GM21528 (cell line): ENCODE results near the gene HTR2A.

Source experiments
- ATAC-seq: cut with Tn5 transposase; IDR thresholded peaks from one replicate; pipeline ENCODE4 v1.9.1; 2021; ENCODE audit warnings: mild to moderate bottlenecking, moderate library complexity; ENCODE audit not compliant: unreplicated experiment, low FRiP score

Gene HTR2A

DNA sequence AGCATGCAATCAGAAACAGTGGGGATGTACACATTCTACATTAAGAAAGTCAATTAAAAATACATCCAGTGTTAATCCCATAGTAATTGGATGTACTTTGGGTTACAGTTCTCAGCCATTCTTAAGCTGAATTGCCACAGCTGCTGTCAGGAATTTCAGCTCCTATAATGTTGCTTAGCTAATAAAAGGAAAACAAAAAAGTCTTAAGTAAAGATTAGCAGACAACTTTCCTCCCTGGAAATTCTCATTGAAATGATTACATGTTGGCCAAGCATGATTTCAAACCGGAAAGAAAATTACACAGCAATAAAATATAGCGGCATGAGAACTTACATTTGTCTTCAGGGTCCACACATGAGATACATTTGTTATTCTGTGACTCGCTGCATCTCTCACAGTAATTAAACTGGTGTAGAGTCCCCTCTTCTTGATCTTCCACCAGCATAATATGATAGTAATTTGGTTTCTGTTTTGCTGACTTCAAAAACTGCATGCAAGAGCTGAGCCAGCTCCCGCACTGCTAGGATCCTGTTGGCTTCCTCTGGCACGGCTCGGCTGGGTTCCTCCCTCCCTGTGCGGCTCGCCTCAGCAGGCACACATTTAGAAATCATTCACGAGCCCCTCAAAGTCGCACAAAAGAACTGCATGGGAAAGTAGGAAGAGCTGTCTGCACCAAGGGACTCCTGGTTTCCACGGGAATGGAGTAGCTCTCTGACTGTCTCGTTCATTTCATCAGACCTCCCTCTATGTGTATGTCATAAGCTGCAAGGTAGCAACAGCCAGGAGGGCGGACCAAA lies at the start of gene HTR2A:
TSS of gene HTR2A (minus strand) at position 713 of the 797 bp plus-strand sequence. CDS start 1,147 bp downstream, outside the sequence.
- ATAC-seq = no peak

DNA sequence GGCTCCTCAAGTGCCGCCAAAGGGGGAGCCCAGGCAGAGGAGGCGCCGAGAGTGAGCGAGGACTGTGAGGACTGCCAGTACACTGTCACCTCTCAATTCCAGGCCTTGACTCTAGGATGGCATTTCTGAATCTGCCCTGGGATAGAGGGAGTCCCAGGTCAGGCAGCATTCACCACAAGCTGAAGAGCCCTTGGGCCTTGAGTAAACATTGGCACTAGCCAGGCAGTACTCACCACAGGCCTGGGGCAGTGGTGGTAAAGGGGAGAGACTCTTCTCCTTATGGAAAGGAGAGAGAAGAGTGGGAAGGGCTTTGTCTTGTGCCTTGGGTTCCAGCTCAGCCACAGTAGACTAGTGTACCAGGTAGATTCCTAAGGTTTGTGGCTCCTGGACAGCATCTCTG lies 39.7 kb upstream of the HTR2A start:
- ATAC-seq = no peak

DNA sequence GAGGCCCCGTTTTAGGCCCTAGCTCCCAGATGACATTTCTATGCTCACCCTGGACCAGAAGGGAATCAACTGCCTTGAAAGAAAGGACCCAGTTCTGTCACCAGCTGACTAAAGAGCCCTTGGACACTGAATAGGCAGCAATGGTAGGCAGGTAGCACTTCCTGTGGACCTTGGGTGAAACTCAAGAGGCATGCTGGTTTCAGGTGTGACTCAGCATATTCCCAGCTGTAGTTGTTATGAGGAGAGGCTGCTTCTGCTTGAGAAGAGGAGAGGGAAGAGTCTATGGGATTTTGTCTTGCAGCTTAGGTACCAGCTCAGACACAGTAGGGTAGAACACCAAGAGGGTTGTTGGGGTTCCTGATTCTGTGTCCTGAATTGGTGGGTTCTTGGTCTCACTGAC lies 37.9 kb upstream of the HTR2A start:
- ATAC-seq = no peak

DNA sequence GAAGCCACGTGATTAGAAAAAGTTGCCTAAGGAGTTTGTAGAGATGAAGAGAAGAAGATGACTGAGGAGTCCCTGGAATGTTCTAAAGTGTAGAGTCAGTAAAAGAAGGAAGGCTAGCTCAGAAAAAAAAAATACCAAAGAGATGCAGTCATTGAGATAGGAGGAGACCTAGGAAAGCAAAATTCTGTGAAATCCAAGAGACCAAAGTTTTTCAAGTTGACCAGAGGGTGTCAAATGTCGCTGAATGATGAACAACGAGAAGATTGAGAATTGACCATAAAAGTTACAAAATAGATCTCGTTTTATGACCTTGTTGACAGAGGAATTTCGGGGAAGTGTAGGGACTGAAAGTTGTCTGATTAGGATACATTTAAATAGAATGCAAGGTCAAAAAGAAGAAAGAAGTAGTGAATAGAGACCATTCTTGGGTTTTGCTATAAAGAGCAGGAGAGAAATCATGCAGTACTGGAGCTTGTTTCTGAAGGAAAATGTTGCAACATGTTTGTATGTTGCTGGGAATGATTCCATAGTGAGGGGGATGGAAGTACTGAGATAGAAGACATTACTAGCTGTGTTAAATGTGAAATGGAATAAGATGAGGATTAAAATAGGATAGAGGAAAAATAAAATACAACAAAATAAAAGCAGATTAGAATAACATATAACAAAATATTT lies 30.2 kb upstream of the HTR2A start:
- ATAC-seq = no peak

DNA sequence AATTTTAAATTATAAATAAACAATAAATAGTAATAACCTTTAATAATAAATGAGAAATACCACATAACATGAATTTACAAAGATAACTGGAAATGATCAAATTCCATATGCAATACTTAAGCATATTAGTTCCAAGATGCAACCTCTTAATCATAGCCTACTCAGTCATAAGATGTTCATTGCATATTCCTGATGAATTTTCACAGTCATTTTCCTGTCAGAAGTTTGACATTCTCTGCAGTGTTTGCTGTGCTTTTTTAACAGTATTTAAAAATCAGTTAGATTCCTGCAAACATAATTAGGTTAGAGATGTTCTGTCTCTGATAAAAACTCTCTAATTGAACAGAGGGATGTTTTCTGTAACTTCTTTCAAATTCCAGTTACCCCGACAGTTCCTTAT lies 28.6 kb upstream of the HTR2A start:
- ATAC-seq = no peak

DNA sequence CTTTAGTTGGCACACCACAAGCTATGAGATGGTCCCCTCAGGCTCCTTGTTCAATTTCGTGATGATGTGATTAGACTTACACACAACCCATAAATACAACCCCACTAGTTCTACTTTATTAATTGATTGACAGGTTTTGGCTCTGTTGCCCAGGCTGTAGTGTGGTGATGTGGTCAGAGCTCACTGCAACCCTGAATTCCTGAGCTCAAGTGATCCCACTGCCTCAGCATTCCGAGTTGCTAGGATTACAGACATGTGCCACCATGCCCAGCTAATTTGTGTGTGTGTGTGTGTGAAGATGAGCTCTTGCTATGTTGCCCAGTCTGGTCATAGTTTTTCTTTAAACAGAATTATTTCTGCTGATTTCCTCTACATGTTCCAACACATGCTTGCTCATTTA lies 17.5 kb upstream of the HTR2A start:
- no peak for ATAC-seq

DNA sequence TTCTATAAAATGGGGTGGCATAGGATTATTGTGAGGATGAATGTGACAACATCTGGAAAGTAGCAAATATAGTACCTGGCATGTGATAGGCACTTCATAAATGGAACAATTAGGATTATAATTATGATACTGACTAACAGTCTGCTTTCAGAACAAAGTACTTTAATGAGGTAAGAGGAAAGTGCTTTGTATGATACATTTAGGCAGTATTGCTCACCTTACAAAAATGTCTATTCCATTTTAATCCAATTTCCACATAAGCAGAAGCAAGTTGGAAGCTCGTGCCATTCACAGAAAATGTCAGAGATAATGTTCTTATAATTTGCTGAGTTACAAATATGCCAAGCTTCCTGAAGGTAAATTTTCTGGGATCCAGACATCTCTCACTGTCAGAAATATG lies 16.9 kb upstream of the HTR2A start:
- ATAC-seq = no peak

DNA sequence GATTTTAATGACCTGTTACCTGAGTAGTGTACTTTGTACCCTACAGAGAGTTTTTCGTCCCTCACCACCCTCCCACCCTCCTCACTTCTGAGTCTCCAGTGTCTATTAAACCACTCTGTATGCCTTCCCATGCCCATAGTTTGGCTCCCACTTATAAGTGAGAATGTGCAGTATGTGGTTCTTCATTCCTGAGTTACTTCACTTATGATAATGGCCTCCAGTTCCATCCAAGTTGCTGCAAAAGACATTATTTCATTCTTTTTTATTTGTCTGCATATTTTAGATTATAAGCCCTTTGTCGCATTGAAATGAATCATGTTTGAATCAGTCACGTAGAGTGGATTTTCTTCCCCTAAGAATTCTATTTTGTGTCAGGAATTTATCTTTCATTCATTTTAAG lies 12.2 kb upstream of the HTR2A start:
- no peak for ATAC-seq

DNA sequence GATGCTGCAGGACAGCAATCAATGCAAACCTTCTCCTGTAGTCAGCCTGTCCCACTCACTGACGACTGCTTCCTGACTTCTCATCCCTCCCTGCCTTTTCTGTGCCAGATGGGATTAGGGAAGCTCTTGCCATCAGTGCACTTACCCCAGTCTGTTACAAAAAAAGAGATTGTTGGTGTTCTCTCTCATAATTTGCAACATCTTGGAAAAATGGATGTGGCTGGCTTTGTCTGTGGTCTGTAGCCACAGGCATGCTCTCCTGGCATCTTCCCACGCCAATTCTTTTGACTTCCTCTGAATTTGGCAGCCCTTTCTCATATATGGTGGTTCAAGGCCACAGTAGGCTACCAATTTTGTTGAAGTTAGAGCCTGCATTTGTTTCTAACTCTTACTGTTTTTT lies 11.6 kb upstream of the HTR2A start:
- ATAC-seq = no peak

DNA sequence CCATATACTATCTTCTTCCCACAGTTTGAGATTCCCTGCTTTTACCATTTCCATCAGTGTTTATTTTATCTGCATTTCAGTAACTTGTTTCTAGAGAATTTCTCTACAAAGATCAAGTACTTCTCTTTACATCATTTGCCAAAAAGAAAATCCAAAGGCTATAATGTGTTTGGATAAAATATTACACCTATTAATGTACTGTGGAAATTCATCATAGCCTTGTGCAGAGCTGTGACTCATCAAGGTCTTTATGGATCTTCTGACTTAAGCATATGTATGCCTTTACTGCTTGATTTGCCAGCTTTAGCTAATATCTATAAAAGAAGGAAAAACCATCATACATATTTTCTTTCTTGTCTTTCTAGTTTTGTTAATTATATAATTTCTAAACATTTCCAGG lies 9.6 kb upstream of the HTR2A start:
- no peak for ATAC-seq

DNA sequence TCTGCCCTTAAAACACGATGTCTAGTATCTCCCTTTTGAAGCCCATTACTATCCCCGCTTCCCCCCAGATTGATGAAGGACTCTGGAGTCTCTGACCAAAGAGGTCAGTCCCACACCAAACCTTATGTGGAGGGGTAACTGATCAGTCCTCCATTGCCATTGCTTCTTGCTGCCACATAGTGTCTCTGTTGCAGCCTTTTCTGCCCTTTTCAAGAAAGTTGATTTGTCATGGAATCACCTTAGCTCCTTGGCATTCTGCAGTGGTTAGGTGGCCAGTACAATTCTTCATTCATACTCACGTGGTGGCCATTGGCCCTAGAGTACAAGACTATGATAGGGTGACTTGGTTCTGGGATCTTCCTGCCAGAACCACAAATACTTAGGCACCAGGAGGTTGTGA lies 8.4 kb upstream of the HTR2A start:
- no peak for ATAC-seq

DNA sequence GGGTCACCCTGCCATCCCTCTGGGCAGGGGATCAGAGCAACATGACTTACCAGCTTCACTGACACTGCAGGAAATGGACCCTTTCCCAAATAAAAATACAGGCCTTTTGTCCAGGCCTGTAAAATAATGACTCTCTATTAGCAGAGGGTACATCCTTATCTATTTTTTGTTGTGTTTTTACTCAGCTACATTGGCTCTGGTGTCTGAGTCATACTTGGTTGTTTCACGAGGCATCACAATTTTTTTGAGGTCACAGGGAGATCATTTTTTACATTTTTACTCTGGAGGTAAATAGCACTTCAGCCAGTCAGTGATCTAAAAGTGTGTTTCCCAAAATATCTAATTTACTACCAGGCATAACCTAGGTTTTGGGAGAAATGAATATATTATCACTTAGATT lies 6.9 kb upstream of the HTR2A start:
- no peak for ATAC-seq

DNA sequence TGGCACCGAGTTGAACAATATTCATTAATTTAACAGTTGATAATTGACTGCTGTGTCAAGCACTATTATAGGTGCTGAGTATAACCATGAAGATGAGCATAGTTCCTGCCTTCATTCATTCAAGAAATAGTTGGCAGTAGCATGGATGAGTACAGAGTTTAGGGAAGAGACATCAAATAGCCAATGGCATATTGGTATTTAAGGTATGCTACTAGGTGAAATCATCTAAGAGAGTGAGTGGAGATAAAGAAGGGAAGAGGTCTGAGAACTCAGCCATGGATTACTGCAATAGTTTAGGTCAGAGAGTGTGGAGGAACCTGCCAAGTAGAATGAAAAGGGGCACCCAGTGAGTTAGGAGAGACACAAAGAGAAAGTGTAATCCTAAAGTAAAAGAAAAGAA lies 4.9 kb upstream of the HTR2A start:
- no peak for ATAC-seq

DNA sequence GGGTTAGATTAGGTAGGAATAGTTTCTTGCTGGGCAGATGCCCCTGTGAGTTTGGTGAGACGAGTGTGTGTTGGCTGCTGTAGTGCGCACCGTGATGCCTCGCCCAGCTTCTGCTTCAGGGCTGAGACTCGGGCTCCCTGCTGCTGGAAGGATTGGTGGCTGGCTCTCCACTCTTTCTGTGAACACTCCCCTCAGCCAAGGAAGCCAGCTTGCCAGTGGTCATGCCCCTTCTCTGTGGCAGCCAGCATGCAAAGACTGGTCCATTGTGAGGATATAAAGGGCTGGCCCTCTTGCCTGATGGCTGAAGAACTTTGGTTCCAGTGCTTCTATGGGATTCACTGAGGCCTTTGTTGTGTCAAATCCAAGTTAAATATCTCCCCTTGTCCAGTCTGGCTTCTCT lies 2.9 kb upstream of the HTR2A start:
- no peak for ATAC-seq

DNA sequence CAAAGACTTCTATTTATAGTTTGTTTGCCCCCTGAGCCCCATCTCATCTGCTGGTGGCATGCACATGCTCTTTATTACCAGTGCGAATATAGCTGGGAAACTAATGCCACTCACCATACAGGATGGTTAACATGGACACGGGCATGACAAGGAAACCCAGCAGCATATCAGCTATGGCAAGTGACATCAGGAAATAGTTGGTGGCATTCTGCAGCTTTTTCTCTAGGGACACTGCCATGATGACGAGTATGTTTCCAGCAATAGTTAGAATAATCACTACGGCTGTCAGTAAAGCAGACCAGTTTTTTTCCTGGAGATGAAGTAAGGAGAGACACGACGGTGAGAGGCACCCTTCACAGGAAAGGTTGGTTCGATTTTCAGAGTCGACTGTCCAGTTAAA lies 1.5 kb downstream of the HTR2A start:
- no peak for ATAC-seq

DNA sequence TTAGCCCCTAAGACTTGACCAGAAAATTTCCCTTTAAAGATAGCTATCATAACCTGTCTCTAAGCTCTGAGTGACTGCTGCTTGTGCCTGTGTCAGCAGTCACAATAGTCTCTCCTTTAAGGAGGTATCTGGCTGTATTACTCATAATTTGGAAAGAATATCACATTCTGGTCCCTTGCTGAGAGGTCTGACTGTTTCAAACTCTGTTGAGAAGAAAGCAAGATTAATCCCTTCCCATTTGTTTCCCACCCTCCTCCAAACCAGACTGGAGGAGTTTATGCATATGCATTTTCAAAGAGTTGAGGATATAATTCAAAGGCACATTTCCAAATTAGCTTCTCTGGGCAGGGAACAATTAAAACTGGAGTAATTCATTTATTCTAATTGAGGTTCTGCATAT lies 2.3 kb downstream of the HTR2A start:
- peak; percentile 9 for ATAC-seq

DNA sequence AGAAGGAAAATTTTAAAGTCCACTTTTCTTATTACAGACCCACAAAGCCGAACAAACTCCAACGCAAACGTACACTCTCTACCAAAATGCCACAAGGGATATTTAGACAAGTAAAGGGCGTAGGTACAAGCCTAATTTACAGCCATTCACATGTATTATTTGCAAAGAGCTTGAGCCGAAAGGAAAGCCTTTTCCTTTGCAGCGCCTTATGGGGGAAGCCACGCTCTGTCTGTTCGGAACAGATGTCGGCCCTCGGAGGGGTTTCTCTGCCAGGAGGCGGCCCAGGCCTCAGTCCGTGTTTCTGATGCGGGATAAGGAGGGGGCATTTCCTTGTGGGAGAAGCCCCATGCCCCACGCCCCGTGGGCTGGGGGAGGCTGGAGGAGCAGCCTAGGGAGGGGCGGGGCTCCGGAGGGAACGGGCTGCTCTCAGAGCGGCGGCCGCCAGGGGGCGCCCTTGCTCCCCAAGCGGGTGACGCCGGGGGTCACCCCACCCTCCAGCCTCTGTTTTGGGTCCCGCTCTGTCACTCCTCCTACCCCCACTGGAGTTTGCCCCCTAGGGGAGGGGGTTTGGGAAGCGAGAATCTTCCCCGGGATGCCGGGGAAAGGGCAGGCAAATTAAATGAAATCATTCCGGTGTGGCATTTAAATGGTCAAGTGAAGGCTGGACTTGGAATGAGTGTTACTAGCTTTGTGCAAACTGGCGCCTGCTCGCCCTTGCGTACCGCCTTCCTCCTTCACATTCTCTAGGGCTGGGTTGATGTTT lies 2.9 kb downstream of the HTR2A start:
- peak; percentile 93 for ATAC-seq

DNA sequence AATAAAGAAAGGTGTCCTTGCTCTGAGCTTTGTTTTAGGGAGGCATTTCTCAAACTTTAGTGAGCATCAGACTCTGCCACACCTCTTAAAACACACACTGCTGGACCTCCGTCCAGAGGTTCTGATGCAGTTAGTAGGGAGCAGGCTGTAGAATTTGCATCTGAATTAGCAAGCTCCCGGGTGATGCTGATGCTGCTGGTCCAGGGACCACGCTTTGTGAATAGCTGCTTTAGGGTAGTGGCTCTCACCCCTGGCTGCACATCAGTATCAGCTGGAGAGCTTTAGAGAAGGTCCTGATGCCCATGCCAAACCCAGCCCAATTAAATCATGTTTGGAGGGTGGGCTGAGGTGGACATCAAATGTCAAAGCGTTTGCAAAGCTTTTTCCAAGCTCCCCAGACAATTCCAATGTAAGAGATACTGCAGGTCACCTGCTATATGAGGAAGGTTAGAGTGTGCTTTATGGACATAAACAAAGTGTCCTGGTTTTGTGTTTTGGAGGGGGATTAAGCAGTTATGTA lies 3.6 kb downstream of the HTR2A start:
- no peak for ATAC-seq

DNA sequence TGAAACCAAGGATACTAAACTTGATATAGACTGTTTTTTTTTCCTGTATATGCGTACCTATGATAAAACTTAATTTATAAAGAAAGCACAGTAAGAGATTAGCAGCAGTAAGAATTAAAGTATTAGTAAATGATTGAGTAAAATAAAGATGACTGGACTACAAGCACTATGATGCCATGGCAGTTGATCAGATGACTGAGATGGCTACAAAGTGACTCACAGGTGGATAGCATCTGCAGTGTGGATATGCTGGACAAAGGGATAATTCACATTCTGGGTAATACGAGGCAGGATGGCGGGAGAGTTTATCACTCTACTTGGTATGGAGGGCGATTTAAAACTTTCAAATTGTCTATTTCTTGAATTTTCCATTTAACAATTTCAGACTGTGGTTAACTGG lies 11.8 kb downstream of the HTR2A start:
- ATAC-seq = no peak

DNA sequence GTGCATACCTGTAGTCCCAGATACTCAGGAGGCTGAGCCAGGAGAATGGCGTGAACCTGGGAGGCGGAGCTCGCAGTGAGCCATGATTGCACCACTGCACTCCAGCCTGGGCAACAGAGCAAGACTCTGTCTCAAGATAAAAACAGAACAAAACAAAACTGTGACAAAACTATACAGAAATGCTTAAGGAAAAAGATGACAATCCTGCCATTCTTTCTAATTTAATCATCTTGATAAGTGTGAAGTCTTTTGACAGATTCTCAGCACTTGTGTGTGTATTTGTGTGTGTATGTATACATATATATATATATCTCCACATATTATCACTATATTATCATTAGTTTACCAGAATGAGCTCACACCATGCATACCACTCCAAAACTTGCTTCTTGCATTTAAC lies 12.3 kb downstream of the HTR2A start:
- ATAC-seq = no peak

DNA sequence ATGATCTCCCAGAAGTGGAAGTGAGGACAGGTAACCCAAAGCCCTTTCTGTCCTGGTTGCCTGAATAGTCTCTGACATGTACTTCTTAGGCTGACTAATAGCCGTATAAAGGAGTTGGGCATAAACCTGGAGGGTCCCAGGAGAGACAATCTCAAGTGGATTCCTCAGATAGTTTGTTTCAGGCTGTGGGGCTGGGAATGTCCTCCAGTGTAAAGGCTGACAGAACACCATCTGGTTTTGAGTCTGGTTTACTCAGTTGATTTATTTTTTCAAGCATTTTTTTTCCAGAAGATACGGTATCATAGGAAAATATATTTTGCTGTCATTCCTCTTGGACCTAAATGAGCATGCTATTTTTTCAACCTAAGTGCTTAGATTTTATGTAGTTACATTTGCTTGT lies 15.2 kb downstream of the HTR2A start:
- ATAC-seq = no peak
